ENCODE data around the gene JCHAIN.

JCHAIN gene

DNA sequence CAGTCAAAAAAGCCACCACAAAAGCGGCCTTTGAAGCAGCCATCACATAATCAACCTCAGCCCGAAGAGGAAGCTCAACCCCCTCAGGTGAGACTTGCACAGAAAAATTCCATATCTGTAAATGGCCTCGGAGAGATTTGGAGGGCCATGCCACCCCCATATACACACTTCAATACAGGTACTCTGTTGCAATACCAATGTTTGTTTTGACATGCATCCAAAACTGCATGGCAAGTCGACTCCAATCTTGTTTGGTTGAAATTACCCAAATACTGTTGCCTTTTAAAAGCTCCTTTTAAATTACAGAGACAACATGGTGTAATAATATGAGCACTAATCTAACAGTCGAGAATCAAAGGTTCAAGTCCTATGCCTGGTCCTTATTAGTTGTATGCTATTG lies 31.8 kb downstream of the JCHAIN start:
- DNase-seq = no peak

DNA sequence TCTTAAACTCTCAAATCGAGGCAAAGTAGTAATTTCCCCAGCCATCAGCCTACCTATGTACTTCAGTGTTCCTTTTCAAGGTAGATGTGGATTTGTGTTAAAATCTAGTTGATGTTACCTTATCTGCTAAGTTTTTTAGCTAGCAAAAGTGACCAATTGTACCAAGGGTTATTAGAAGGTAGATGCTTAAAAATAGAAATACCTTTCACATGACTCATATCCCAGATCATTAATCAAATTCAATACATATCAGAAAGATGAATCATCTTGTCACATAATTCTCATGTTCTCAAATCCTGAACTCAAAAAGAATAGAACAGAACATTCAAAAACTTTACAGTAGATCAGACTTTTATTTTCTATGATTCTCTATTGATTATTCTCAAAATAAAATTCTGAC lies 34.3 kb downstream of the JCHAIN start:
- no peak for DNase-seq

DNA sequence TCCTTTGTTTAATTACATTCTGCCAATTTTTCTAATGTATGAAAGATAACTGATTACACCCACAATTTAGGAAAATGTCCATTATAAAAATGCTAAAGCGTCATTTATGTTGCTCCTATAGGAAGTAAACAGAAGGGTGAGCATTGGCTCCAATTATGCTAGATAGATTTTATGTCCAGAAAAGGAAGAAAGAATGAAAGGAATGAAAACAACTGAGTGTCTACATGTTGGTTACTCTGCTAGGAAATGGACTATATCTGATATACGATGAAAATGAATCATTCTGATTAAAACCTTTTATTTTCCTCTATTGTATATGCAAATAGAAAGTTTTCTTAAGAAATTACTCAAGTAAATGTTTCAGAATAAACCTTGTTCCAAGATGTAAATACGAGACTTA lies 36.1 kb downstream of the JCHAIN start:
- no peak for DNase-seq

DNA sequence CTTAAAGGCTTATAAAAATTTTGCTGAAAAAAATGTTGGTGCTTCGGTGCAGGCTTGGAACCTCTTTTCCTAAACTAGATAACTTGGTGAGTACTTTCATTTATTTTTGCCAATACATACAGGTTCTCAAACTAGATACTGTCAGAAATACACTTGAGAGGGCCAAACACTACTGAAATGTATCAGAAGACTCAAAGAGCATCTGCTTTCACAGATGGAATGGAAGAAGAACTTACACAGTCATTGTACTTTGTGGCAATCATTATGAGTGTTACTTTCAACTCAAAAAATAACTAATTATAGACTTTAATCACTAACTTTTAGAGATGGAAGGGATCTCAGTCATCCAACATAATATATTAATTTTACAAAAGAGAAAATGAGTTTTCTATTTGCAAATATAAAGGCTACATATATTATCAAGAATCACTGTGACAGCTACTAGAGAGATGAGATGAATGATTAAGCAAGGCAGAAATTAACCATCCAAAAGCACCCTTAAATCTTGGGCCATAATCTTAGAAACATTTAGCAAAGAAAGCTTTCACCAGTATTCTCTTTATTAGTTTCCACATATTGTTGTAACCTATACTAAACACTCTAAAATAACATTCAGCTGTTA lies 36.7 kb downstream of the JCHAIN start:
- no peak for DNase-seq

DNA sequence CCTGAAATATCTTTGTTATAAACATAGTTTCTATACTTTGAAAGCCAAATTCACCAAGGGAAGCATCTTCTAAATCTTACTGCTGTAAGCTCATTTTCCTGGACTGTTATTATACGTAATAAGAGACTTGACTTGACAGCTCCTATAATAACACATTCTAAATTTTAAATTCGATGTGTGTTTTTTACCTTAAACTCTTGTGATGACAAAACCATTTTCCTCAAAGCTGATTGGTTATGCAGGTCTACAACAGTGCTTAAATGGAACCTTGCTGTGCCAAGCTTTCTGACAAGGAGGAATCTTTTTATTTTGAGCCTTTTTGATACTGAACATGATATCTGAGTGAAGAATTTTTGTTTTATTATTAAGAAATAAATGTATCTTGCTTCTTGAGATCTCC lies 37.9 kb downstream of the JCHAIN start, which contains the start of gene ENAM:
Gene ENAM (plus strand): TSS at position 301 of the 400 bp plus-strand sequence. CDS start 757 bp downstream, outside the sequence.
- no peak for DNase-seq

DNA sequence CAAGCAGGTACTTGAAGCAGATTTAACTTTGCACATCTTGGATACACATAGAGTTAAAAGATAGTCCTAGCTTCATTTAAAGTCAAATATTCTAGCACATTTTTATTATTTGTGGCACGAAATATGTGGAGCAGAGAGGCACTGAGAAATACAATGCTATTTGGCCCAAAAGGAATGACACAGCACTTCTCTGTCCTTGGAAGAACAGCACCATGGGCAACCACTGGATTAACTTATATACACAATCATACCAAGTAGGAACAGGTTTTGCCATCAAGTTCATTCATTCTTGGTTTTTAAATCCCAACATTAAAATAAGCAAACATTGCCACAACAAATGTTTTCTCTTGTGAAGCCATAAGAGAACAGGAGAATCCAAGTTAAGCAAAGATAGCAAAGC lies 38.7 kb downstream of the JCHAIN start:
- no peak for DNase-seq

DNA sequence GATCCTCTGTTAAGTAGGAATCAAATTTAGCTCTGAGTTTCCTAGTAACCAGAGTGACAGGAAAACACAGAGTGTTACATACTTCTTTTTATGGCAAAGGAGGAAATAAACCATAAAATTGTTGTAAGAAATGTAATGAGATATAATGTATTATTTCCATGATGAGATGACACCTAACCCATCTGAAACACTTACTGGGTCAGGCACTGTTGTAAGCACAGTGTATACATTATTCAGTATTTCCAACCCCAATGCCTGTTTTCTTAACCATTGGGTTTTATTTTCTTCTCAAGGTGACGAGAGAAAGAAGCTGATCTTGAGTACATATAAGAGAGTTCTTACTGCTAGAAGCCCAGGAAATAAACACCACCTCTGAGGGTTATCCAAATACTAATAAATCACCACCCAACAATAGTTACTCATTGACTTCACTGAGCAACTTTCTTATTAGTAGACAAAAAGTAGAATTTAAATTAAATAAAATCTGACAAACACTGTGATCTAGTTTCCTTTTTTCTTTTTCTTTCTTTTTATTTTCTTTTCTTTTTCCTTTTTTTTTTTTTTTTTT lies 42.0 kb downstream of the JCHAIN start:
- no peak for DNase-seq

DNA sequence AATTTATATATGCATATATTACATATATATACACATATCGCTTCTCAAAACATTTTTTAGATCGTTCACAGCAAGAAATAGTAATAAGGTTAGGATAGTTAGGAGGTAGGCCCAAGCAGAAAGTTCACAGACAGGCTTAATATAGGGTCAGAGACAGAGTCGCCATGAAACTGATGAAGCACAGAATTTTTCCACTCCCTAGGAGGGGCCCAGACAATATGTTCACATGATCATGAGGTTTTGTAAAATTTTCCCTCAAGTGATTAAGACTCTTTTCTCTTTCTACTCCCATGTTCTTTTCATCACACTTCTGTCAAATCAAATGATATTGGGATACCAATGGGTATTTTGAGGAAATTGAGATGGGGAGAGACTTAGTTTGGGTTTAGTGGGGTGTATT lies 43.0 kb downstream of the JCHAIN start:
- no peak for DNase-seq

DNA sequence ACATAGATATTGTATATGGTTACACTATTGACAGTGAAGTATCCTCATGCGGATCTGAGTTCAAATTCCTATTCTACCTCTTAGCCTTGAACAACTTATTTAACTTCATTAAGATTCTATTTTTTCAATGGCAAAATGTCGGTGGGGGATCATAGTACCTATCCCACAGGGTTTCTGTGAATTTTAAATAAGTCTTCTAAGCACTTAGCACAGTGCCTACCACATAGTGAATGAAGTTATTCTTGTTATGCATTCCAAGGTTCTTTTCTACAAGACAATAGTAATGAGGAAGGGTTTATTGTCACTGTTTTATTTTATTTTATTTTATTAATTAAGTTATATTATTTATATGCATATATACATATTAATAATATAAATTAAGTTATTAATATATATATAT lies 46.5 kb downstream of the JCHAIN start:
- DNase-seq = no peak

DNA sequence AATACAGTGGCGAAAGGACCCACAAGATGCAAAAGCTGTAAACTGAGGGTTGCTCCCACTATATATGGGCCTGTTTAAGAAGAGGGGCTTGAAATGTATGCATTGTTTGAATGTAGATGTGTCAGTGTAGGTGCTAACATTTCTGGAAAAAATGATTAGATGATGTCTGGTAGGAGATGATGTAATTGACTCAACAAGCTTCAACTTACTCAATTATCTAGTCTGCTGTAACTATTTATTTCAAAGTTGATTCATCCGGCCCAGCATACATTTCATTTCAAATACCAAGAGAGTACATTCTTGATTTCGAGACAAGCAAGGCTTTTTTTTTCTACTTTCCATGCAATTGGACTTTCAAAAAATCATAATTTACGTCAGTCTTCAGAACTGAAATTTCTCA lies 47.0 kb downstream of the JCHAIN start:
- DNase-seq = no peak

DNA sequence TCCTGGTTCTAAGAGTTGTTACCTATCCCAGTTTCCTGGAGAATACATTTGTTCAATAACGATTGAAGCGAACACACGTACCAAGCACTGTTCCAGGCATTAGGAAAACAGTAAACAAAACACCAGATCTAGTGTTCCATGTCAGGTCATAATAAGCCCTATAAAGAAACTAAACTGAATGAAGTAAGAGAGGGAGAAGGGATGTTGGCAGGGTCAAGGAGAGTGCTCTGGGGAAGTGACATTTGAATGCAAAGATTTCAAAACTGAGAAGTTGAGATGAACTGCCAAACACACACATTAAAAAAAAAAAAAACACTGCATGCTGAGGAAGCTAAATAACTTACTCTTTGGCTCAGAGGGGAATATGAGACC lies 52.1 kb downstream of the JCHAIN start:
- DNase-seq = no peak

DNA sequence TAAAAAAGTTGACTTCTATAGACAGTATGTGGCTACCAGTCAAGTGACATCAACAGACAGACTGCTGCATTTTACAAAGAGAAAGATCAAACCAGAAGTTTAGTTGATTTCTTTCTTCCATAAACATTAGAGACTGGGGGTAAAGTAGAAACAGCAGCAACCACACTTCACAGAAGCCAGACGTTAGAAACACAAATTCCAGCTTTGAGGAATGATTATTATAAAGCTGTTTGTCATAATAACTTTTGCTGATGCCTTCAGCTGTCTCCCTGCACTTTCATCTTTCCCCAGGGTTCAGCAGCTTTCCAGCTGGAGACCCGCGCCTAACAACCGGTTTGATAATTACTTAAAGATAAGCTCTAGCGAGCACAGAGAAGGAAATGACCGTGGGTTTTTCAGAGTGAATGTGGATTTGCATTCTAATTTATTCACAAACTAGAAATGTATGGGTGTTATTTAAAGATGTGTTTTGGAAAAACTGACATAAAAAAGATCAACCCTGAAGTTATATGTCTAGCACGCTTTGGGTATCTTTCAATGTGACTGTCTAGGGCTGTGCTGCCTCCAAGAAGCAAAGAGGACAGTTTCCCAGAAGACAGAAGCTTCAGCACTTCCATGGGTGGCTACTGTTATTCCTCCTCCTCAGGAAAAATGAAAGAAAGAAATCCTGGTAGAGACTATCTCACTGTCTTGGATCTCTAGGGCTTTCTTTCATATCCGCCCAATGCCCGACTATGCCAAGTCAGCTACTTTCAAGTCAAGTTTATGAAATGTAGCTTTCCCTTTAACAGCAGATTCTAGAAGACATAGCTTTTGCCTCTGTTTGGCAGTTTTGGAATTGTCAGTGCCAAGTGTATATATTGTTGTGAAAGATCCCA lies 52.8 kb downstream of the JCHAIN start:
- DNase-seq = no peak

DNA sequence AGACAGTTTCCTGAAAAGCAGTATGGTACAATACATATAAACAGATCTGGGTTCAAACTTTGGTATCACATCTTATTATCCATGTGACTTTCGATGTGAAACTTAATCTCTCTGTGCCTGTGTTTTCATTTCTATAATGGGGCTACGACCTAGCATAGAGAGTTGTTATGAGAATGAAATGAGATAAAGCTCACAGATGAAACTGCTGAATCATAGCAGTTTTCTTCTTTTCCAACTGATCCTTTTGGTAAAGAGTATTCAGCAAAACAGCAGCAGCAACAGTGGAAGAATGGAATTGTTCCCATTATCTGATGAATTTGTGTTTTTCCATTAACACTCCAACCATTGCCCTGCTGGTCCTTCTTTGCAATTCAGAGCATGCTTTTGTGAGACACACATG lies 58.0 kb downstream of the JCHAIN start:
- DNase-seq = no peak

DNA sequence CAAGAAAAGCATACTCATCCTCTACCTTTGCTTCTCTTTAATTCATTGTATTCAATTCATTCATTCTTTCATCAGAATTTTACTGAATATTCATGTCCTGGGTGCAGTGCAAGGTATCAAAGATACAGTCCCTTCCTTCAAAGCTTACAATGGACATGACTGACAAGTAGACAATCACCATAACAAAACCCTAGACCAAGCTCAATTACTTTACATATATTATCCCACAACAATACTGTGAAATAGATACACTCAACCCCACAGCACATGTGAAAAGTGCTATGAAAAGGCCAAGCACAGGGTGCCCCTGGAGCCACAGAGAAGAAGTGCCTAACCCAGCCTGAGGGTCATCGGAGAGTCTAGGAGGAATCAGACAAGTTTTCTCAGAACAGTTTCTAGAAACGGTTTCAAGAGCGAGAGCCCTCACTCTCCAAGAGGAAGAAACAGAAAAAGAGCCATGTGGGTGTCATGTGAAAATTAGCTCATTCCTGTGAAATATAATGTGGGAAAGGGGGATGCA lies 58.9 kb downstream of the JCHAIN start:
- no peak for DNase-seq

DNA sequence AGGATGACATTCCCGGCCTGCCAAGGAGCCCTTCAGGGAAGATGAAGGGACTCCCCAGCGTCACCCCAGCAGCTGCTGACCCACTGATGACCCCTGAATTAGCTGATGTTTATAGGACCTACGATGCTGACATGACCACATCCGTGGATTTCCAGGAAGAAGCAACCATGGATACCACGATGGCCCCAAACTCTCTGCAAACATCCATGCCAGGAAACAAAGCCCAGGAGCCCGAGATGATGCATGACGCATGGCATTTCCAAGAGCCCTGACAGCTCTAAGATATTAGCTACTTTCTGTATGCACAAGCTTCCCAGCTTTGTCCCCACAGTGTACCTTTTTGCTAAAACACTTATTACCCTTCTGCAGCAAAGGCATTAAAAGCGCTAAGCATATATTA lies 59.8 kb downstream of the JCHAIN start:
- no peak for DNase-seq
